H9 (cell line): ENCODE data around the gene RNASE7. TPM values are rescaled to one million over a fixed set of nuclear protein-coding genes. Genes with fewer than 3 reads are reported as not detected.

Experiments used
- DNase-seq: peaks from one replicate; pipeline ENCODE4 v3.0.0-alpha.2; 2017
- H2AFZ ChIP-seq: one replicate; pipeline ENCODE4 v1.6.1; 2013; ENCODE audit warnings: mild to moderate bottlenecking, low read length, control low read depth, moderate library complexity
- H2AK5ac ChIP-seq: 2 replicates; pipeline ENCODE4 v1.6.1; 2013; ENCODE audit warnings: low read length, control low read depth, mixed read lengths; ENCODE audit not compliant: insufficient read length
- H2BK120ac ChIP-seq: one replicate; pipeline ENCODE4 v1.6.1; 2013; ENCODE audit warnings: low read depth, mild to moderate bottlenecking, low read length, control low read depth, inconsistent platforms; ENCODE audit not compliant: poor library complexity, severe bottlenecking
- H2BK12ac ChIP-seq: 2 replicates; pipeline ENCODE4 v1.6.1; 2013; ENCODE audit warnings: low read length, control low read depth, mixed read lengths, low read depth; ENCODE audit not compliant: insufficient read length
- H2BK15ac ChIP-seq: 2 replicates; pipeline ENCODE4 v1.6.1; 2013; ENCODE audit warnings: low read depth, low read length, control low read depth
- H2BK20ac ChIP-seq: one replicate; pipeline ENCODE4 v1.6.1; 2013; ENCODE audit warnings: low read depth, mild to moderate bottlenecking, low read length, control low read depth, inconsistent platforms; ENCODE audit not compliant: poor library complexity, severe bottlenecking
- H2BK5ac ChIP-seq: 2 replicates; pipeline ENCODE4 v1.6.1; 2013; ENCODE audit warnings: low read length, control low read depth, mixed read lengths; ENCODE audit not compliant: insufficient read length
- H3K14ac ChIP-seq: 2 replicates; pipeline ENCODE4 v1.6.1; 2013; ENCODE audit warnings: low read length, control low read depth; ENCODE audit not compliant: insufficient read depth
- H3K18ac ChIP-seq: 2 replicates; pipeline ENCODE4 v1.6.1; 2013; ENCODE audit warnings: low read depth, mild to moderate bottlenecking, mixed read lengths, low read length, control low read depth; ENCODE audit not compliant: insufficient read length
- H3K23ac ChIP-seq: 2 replicates; pipeline ENCODE4 v1.6.1; 2013; ENCODE audit warnings: low read length, control low read depth, mixed read lengths, low read depth; ENCODE audit not compliant: insufficient read length
- H3K23me2 ChIP-seq: 2 replicates; pipeline ENCODE4 v1.6.1; 2013; ENCODE audit warnings: low read depth, mild to moderate bottlenecking, mixed read lengths, low read length, control low read depth; ENCODE audit not compliant: insufficient read length, poor library complexity, severe bottlenecking
- H3K27ac ChIP-seq: 2 replicates; pipeline ENCODE4 v1.5.1; 2013; ENCODE audit warnings: low read length, control low read depth, mixed read lengths, low read depth; ENCODE audit not compliant: insufficient read length
- H3K27me3 ChIP-seq: 2 replicates; pipeline ENCODE4 v1.6.1; 2013; ENCODE audit warnings: low read length, control low read depth, inconsistent platforms; ENCODE audit not compliant: insufficient read depth
- H3K4ac ChIP-seq: 2 replicates; pipeline ENCODE4 v1.6.1; 2013; ENCODE audit warnings: low read depth, mild to moderate bottlenecking, control low read depth, inconsistent platforms, low read length, moderate library complexity
- H3K4me1 ChIP-seq: 2 replicates; pipeline ENCODE4 v1.6.1; 2013; ENCODE audit warnings: low read length, control low read depth, inconsistent platforms; ENCODE audit not compliant: insufficient read depth
- H3K4me2 ChIP-seq: 2 replicates; pipeline ENCODE4 v1.6.1; 2013; ENCODE audit warnings: low read length, control low read depth, mixed read lengths; ENCODE audit not compliant: insufficient read length, insufficient read depth
- H3K56ac ChIP-seq: 2 replicates; pipeline ENCODE4 v1.6.1; 2013; ENCODE audit warnings: low read depth, mild to moderate bottlenecking, mixed read lengths, low read length, control low read depth; ENCODE audit not compliant: insufficient read length
- H3K79me1 ChIP-seq: 2 replicates; pipeline ENCODE4 v1.6.1; 2013; ENCODE audit warnings: low read depth, mild to moderate bottlenecking, moderate library complexity, low read length, control low read depth, inconsistent platforms; ENCODE audit not compliant: insufficient read depth, poor library complexity, severe bottlenecking
- H3K79me2 ChIP-seq: 2 replicates; pipeline ENCODE4 v1.6.1; 2013; ENCODE audit warnings: low read length, control low read depth, inconsistent platforms; ENCODE audit not compliant: insufficient read depth
- H3K9ac ChIP-seq: 2 replicates; pipeline ENCODE4 v1.6.1; 2013; ENCODE audit warnings: low read length, control low read depth, mixed read lengths; ENCODE audit not compliant: insufficient read length; ENCODE audit errors: extremely low read depth
- H3K9me3 ChIP-seq: one replicate; pipeline ENCODE4 v1.6.1; 2013; ENCODE audit warnings: low read depth, low read length, inconsistent platforms; ENCODE audit not compliant: control insufficient read depth
- H3T11ph ChIP-seq: one replicate; pipeline ENCODE4 v1.6.1; 2013; ENCODE audit warnings: mild to moderate bottlenecking, low read length, control low read depth, inconsistent platforms
- H4K20me1 ChIP-seq: one replicate; pipeline ENCODE4 v1.6.1; 2013; ENCODE audit not compliant: control insufficient read depth, insufficient read length, insufficient read depth
- H4K5ac ChIP-seq: 2 replicates; pipeline ENCODE4 v1.6.1; 2013; ENCODE audit warnings: low read depth, mild to moderate bottlenecking, mixed read lengths, low read length, control low read depth; ENCODE audit not compliant: insufficient read length
- H4K8ac ChIP-seq: replicated peaks from 2 replicates; pipeline ENCODE4 v1.6.1; 2013; ENCODE audit warnings: low read length, control low read depth, mixed read lengths, low read depth; ENCODE audit not compliant: insufficient read length
- H4K91ac ChIP-seq: 2 replicates; pipeline ENCODE4 v1.6.1; 2013; ENCODE audit warnings: low read depth, mild to moderate bottlenecking, moderate library complexity, mixed read lengths, low read length, control low read depth; ENCODE audit not compliant: insufficient read length
- H3K27ac Mint-ChIP-seq, 3 experiments: 2 replicates in 2 of 3; 3 replicates in 1 of 3; pipeline ENCODE4 v1.8.0; 2020 to 2021; ENCODE audit warnings: mixed read lengths in 3 of 3, mild to moderate bottlenecking in 1 of 3, moderate library complexity in 1 of 3
- H3K27me3 Mint-ChIP-seq: 2 replicates; pipeline ENCODE4 v1.8.0; 2021; ENCODE audit warnings: low read depth, mild to moderate bottlenecking, moderate library complexity, mixed read lengths
- H3K36me3 Mint-ChIP-seq, 3 experiments: 2 replicates in 2 of 3; 3 replicates in 1 of 3; pipeline ENCODE4 v1.8.0; 2020 to 2021; ENCODE audit warnings: low read depth in 3 of 3, mixed read lengths in 3 of 3; ENCODE audit not compliant: insufficient read depth in 1 of 3
- H3K4me1 Mint-ChIP-seq, 2 experiments: 2 replicates each; pipeline ENCODE4 v1.8.0; 2020; ENCODE audit warnings: mixed read lengths in 2 of 2
- H3K4me3 Mint-ChIP-seq, 2 experiments: 2 replicates in 1 of 2; 3 replicates in 1 of 2; pipeline ENCODE4 v1.8.0; 2020 to 2021; ENCODE audit warnings: mild to moderate bottlenecking in 2 of 2, mixed read lengths in 2 of 2, moderate library complexity in 1 of 2
- H3K9me3 Mint-ChIP-seq, 2 experiments: 2 replicates in 1 of 2; 3 replicates in 1 of 2; pipeline ENCODE4 v1.8.0; 2020; ENCODE audit warnings: mild to moderate bottlenecking in 2 of 2, mixed read lengths in 2 of 2, moderate library complexity in 1 of 2
- CTCF ChIP-seq: fragments of 200-600 bp; sonication (generic); conservative IDR thresholded peaks from 3 replicates; pipeline ENCODE4 v1.8.0; 2021; ENCODE audit warnings: antibody characterized with exemption, mild to moderate bottlenecking
- WGBS: extraction: QIAGEN DNeasy Blood & Tissue Kit; methylation state at CpG from one replicate; pipeline ENCODE4 v1.1.7; 2013; ENCODE audit warnings: missing lambda C conversion rate, low lambda C conversion rate, mixed read lengths; ENCODE audit not compliant: insufficient read length; ENCODE audit errors: extremely low coverage; 5-methylcytosine and 5-hydroxymethylcytosine counted together
- total RNA-seq: library from RNA; stranded (reverse); gene quantifications from 2 replicates; pipeline ENCODE4 v1.2.1, GENCODE V29; 2021

Gene RNASE7
- total RNA-seq, 1 experiment from 2014 or later = not detected

- no peak overlapping the region for H2BK120ac ChIP-seq
- H2BK5ac ChIP-seq = no peak overlapping the region
- Mint-ChIP-seq H3K9me3 (no peaks in the 10 kb centered on the region; a peak in 3 of 5 replicates), H3K27me3 (peaks cover 2% of the 10 kb centered on the region; the same call in 1 of the 2 replicates), H3K27ac (peak overlapping the region; percentile 17 to 34 (median 32); a peak in 6 of 7 replicates), H3K4me1 (peaks cover 23 to 24% of the 10 kb centered on the region in 2 experiments), H3K4me3 (peak overlapping the region in 1 of 2 experiments; percentile 8; a peak in 2 of 5 replicates), H3K36me3 (peaks cover 60 to 88% (median 81%) of the 10 kb centered on the region in 3 experiments)
- no peak overlapping the region for H4K5ac ChIP-seq
- DNase-seq = no peak
- no peak overlapping the region for H2AK5ac ChIP-seq
- no peak overlapping the region for H4K8ac ChIP-seq
- no peaks in the 10 kb centered on the region for H4K20me1 ChIP-seq
- H3K18ac ChIP-seq = no peak overlapping the region
- H3K9me3 ChIP-seq = no peaks in the 10 kb centered on the region
- no peaks in the 10 kb centered on the region; the same call in 1 of the 2 replicates for H3K4me1 ChIP-seq
- H3T11ph ChIP-seq = no peak overlapping the region
- no peak overlapping the region for H2BK15ac ChIP-seq
- TF ChIP-seq CTCF = no peak
- H3K14ac ChIP-seq = no peak overlapping the region
- no peak overlapping the region for H3K56ac ChIP-seq
- H3K27me3 ChIP-seq = no peaks in the 10 kb centered on the region
- no peak overlapping the region for H3K4ac ChIP-seq
- no peaks in the 10 kb centered on the region for H3K79me2 ChIP-seq
- H3K4me2 ChIP-seq = no peak overlapping the region
- H3K27ac ChIP-seq = no peak overlapping the region
- no peak overlapping the region for H2BK20ac ChIP-seq
- WGBS = no CpG with 5 or more reads among the region's 4 CpGs
- H3K23ac ChIP-seq = no peak overlapping the region
- H3K9ac ChIP-seq = no peak overlapping the region
- H2BK12ac ChIP-seq = no peak overlapping the region
- no peak overlapping the region for H4K91ac ChIP-seq
- no peak overlapping the region for H2AFZ ChIP-seq
- H3K79me1 ChIP-seq = no peaks in the 10 kb centered on the region
- no peaks in the 10 kb centered on the region for H3K23me2 ChIP-seq
Measured at GRCh38 chr14:21086908-21087293, 44.7 kb downstream of the RNASE7 start.
